MM.1S (cell line): ENCODE measurements around the gene PTS.

Experiments used
- DNase-seq: peaks from one replicate; pipeline ENCODE4 v3.0.0-alpha.2; 2015
- H2AFZ ChIP-seq: fragments of 300-600 bp; sonication (generic); 2 replicates; pipeline ENCODE4 v1.6.0; 2016; ENCODE audit warnings: antibody characterized with exemption, low read length
- H3F3A ChIP-seq: fragments of 300-600 bp; sonication (generic); 2 replicates; pipeline ENCODE4 v1.6.1; 2016; ENCODE audit warnings: mild to moderate bottlenecking, antibody characterized with exemption, low read length, moderate library complexity, mixed read lengths; ENCODE audit not compliant: insufficient read depth
- H3K27ac ChIP-seq: fragments of 300-600 bp; sonication (generic); 2 replicates; pipeline ENCODE4 v1.5.1; 2016; ENCODE audit warnings: mild to moderate bottlenecking, low read length
- H3K27me3 ChIP-seq: fragments of 300-600 bp; sonication (generic); replicated peaks from 2 replicates; pipeline ENCODE4 v1.6.0; 2016; ENCODE audit warnings: low read length; ENCODE audit not compliant: insufficient read depth
- H3K36me3 ChIP-seq: fragments of 300-600 bp; sonication (generic); replicated peaks from 2 replicates; pipeline ENCODE4 v1.6.1; 2016; ENCODE audit warnings: mild to moderate bottlenecking, low read length, mixed read lengths; ENCODE audit not compliant: insufficient read depth
- H3K4me1 ChIP-seq: fragments of 300-600 bp; sonication (generic); 2 replicates; pipeline ENCODE4 v1.6.1; 2016; ENCODE audit warnings: low read length, mixed read lengths
- H3K4me2 ChIP-seq: fragments of 300-600 bp; sonication (generic); 2 replicates; pipeline ENCODE4 v1.6.0; 2016; ENCODE audit warnings: low read depth, low read length
- H3K4me3 ChIP-seq: fragments of 300-600 bp; sonication (generic); 2 replicates; pipeline ENCODE4 v1.5.1; 2016; ENCODE audit warnings: low read length, mixed read lengths
- H3K79me2 ChIP-seq: fragments of 300-600 bp; sonication (generic); 2 replicates; pipeline ENCODE4 v1.6.1; 2016; ENCODE audit warnings: mixed run types, low read length, mixed read lengths
- H3K9ac ChIP-seq: fragments of 300-600 bp; sonication (generic); 2 replicates; pipeline ENCODE4 v1.6.1; 2016; ENCODE audit warnings: low read length, mixed read lengths
- H3K9me2 ChIP-seq: fragments of 300-600 bp; sonication (generic); replicated peaks from 2 replicates; pipeline ENCODE4 v1.6.1; 2016; ENCODE audit warnings: mild to moderate bottlenecking, low read length, mixed read lengths; ENCODE audit not compliant: insufficient read depth
- H3K9me3 ChIP-seq: fragments of 300-600 bp; sonication (generic); replicated peaks from 2 replicates; pipeline ENCODE4 v1.6.1; 2016; ENCODE audit warnings: mild to moderate bottlenecking, low read length, mixed read lengths; ENCODE audit not compliant: insufficient read depth
- H4K20me1 ChIP-seq: fragments of 300-600 bp; sonication (generic); 2 replicates; pipeline ENCODE4 v1.6.1; 2016; ENCODE audit warnings: mild to moderate bottlenecking, low read length, moderate library complexity, mixed read lengths; ENCODE audit not compliant: insufficient read depth
- CTCF ChIP-seq: fragments of 300-600 bp; sonication (generic); IDR thresholded peaks from 2 replicates; pipeline ENCODE4 v1.5.1; 2016; ENCODE audit warnings: antibody characterized with exemption, low read length, mixed read lengths
- EZH2 ChIP-seq: fragments of 300-600 bp; sonication (generic); optimal IDR thresholded peaks from 2 replicates; pipeline ENCODE3; 2017; ENCODE audit warnings: low read depth, mild to moderate bottlenecking, antibody characterized with exemption, low read length, mixed read lengths
- EZH2phosphoT487 ChIP-seq: fragments of 300-600 bp; sonication (generic); IDR thresholded peaks from 2 replicates; pipeline ENCODE4 v1.6.1; 2018; ENCODE audit warnings: antibody characterized with exemption, low read length

The PTS gene

GRCh38 chr11:112237451-112237850 lies 11.2 kb downstream of the PTS start:
- Histone ChIP-seq H4K20me1 (no peaks in the 10 kb centered on the region), H2AFZ (no peak overlapping the region), H3F3A (no peaks in the 10 kb centered on the region), H3K9me3 (no peaks in the 10 kb centered on the region), H3K27me3 (no peaks in the 10 kb centered on the region), H3K4me2 (no peak overlapping the region), H3K27ac (no peak overlapping the region), H3K4me3 (no peak overlapping the region), H3K9me2 (no peaks in the 10 kb centered on the region), H3K9ac (no peak overlapping the region), H3K36me3 (no peaks in the 10 kb centered on the region), H3K79me2 (no peaks in the 10 kb centered on the region), H3K4me1 (no peaks in the 10 kb centered on the region)
- TF ChIP-seq EZH2 = no peak
- TF ChIP-seq CTCF = no peak
- TF ChIP-seq EZH2phosphoT487 = no peak
- DNase-seq = no peak

- TF ChIP-seq EZH2 (no peak), EZH2phosphoT487 (no peak), CTCF (no peak)
- no peak overlapping the region for H3K4me3 ChIP-seq
- H3K27ac ChIP-seq = no peak overlapping the region
- no peaks in the 10 kb centered on the region for H3K9me3 ChIP-seq
- no peaks in the 10 kb centered on the region for H3K4me1 ChIP-seq
- no peaks in the 10 kb centered on the region for H3K36me3 ChIP-seq
- DNase-seq = no peak
- no peaks in the 10 kb centered on the region for H3K27me3 ChIP-seq
- no peaks in the 10 kb centered on the region for H3K9me2 ChIP-seq
- H3K4me2 ChIP-seq = no peak overlapping the region
- H3F3A ChIP-seq = no peaks in the 10 kb centered on the region
- H4K20me1 ChIP-seq = no peaks in the 10 kb centered on the region
- no peaks in the 10 kb centered on the region for H3K79me2 ChIP-seq
- H3K9ac ChIP-seq = no peak overlapping the region
- H2AFZ ChIP-seq = no peak overlapping the region
Observed at GRCh38 chr11:112238041-112238440, 11.8 kb downstream of the PTS start.

GRCh38 chr11:112241486-112241885 lies 15.3 kb downstream of the PTS start:
- Histone ChIP-seq H2AFZ (no peak overlapping the region), H3K4me1 (no peaks in the 10 kb centered on the region), H3K4me2 (no peak overlapping the region), H3K79me2 (no peaks in the 10 kb centered on the region), H4K20me1 (no peaks in the 10 kb centered on the region), H3K36me3 (no peaks in the 10 kb centered on the region), H3K4me3 (no peak overlapping the region), H3K9me3 (no peaks in the 10 kb centered on the region), H3K27ac (no peak overlapping the region), H3F3A (no peaks in the 10 kb centered on the region), H3K9ac (no peak overlapping the region), H3K9me2 (no peaks in the 10 kb centered on the region), H3K27me3 (no peaks in the 10 kb centered on the region)
- no peak for DNase-seq
- TF ChIP-seq EZH2phosphoT487 (no peak), CTCF (no peak), EZH2 (no peak)

GRCh38 chr11:112247201-112247600 lies 21.0 kb downstream of the PTS start:
- H3K4me1 ChIP-seq = no peaks in the 10 kb centered on the region
- H3K4me3 ChIP-seq = no peak overlapping the region
- no peaks in the 10 kb centered on the region for H3K79me2 ChIP-seq
- DNase-seq = no peak
- H4K20me1 ChIP-seq = no peaks in the 10 kb centered on the region
- H3F3A ChIP-seq = no peaks in the 10 kb centered on the region
- H2AFZ ChIP-seq = no peak overlapping the region
- no peak for TF ChIP-seq CTCF
- no peak for TF ChIP-seq EZH2
- no peak for TF ChIP-seq EZH2phosphoT487
- H3K27me3 ChIP-seq = no peaks in the 10 kb centered on the region
- no peaks in the 10 kb centered on the region for H3K9me2 ChIP-seq
- no peaks in the 10 kb centered on the region for H3K36me3 ChIP-seq
- H3K9ac ChIP-seq = no peak overlapping the region
- H3K4me2 ChIP-seq = no peak overlapping the region
- H3K27ac ChIP-seq = no peak overlapping the region
- no peaks in the 10 kb centered on the region for H3K9me3 ChIP-seq
